ENCODE measurements around the gene UBLCP1.

DNA sequence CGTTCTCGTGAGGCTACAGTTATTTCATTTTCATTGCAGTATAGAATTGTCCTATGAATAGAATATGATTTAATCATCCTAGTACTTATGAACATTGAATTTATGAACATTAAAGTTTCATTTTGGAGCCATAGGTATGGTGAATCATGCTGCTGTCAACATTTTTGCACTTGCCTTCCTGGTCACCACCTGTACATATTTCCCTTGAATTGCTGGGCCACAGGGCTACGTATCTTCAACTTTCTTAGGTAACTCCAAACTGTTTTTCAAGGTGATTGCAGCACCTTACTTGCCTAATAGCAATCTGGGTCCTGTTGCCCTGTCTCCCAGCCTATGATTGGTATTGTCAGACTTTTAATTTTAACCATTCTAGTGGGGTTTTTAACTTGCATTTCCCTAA, 47.2 kb upstream of the UBLCP1 start:
- TF ChIP-seq, protein P1, sequence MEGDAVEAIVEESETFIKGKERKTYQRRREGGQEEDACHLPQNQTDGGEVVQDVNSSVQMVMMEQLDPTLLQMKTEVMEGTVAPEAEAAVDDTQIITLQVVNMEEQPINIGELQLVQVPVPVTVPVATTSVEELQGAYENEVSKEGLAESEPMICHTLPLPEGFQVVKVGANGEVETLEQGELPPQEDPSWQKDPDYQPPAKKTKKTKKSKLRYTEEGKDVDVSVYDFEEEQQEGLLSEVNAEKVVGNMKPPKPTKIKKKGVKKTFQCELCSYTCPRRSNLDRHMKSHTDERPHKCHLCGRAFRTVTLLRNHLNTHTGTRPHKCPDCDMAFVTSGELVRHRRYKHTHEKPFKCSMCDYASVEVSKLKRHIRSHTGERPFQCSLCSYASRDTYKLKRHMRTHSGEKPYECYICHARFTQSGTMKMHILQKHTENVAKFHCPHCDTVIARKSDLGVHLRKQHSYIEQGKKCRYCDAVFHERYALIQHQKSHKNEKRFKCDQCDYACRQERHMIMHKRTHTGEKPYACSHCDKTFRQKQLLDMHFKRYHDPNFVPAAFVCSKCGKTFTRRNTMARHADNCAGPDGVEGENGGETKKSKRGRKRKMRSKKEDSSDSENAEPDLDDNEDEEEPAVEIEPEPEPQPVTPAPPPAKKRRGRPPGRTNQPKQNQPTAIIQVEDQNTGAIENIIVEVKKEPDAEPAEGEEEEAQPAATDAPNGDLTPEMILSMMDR (IDR thresholded peaks at IDR 0.05; ENCODE audit: extremely low read depth in 1 of 2, insufficient read depth in 1 of 2, low read depth in 1 of 2, low read length in 2 of 2) = no peak
- no peak for TF ChIP-seq EZH2 (IDR thresholded peaks at IDR 0.05; ENCODE audit: borderline replicate concordance, low read depth, low read length, severe bottlenecking)
- TF ChIP-seq POLR2AphosphoS5 (IDR thresholded peaks at IDR 0.05; ENCODE audit: insufficient read depth, low read depth, low read length) = no peak
- no peak for TF ChIP-seq POLR2A (IDR thresholded peaks at IDR 0.05; ENCODE audit: low read depth, low read length)

Measured in endothelial cell of umbilical vein (primary cell).